Esophagus muscularis mucosa (tissue), 3 donors: ENCODE data around the gene FA2H.

Experiments used
- CTCF ChIP-seq, 3 experiments: fragments of 200-600 bp in 2 of 3; fragments of 450-650 bp in 1 of 3; sonication (generic) in 2 of 3; IDR thresholded peaks; one replicate each; pipeline ENCODE4 v1.5.1; 2017 to 2019; ENCODE audit warnings: antibody characterized with exemption in 3 of 3, mild to moderate bottlenecking in 2 of 3, moderate library complexity in 1 of 3
- EP300 ChIP-seq: sonication (generic); formaldehyde crosslinking; IDR thresholded peaks from one replicate; pipeline ENCODE4 v1.6.1; 2017; ENCODE audit warnings: antibody characterized with exemption

- no peak for TF ChIP-seq EP300
- TF ChIP-seq CTCF (IDR thresholded peaks at IDR 0.05), result no peak
These were observed 57.3 kb downstream of the FA2H start for GRCh38 chr16:74717367-74717766.
